Mammary epithelial cell (primary cell): Measurements from ENCODE around the gene GRHL3.

Experiments used
- CTCF ChIP-seq, 2 donors: IDR thresholded peaks in 1 of 2; conservative IDR thresholded peaks in 1 of 2; 2 replicates each; pipeline ENCODE4 v1.5.1; 2011 to 2012; ENCODE audit warnings: inconsistent platforms in 2 of 2, low read length in 2 of 2, mild to moderate bottlenecking in 2 of 2, control low read depth in 1 of 2, low read depth in 1 of 2; ENCODE audit not compliant: insufficient read depth in 1 of 2; ENCODE audit errors: extremely low read depth in 1 of 2
- EZH2 ChIP-seq: IDR thresholded peaks from 2 replicates; pipeline ENCODE4 v1.6.1; 2012; ENCODE audit warnings: low read length, inconsistent platforms, borderline replicate concordance

- no peak for TF ChIP-seq CTCF (conservative IDR thresholded peaks at IDR 0.05 in 1 of 2, IDR thresholded peaks at IDR 0.05 in 1 of 2; ENCODE audit: extremely low read depth in 1 of 2, insufficient read depth in 1 of 2, low read depth in 1 of 2, low read length in 2 of 2)
- TF ChIP-seq EZH2: no peak
These were observed 62.1 kb downstream of the GRHL3 start for GRCh38 chr1:24381256-24381655.
